HG03196 (cell line): ENCODE data around the gene FHOD3.
A peak's percentile ranks its signal among the peaks of the same experiment; 100 is the strongest.

Experiments used
- ATAC-seq: cut with Tn5 transposase; IDR thresholded peaks from one replicate; pipeline ENCODE4 v1.9.1; 2021; ENCODE audit not compliant: unreplicated experiment

Gene FHOD3

GRCh38 chr18:36610661-36611060, 313.1 kb downstream of the FHOD3 start:
- ATAC-seq, result no peak

GRCh38 chr18:36613069-36613468, 315.6 kb downstream of the FHOD3 start:
- ATAC-seq, result no peak

- no peak for ATAC-seq
Observed at GRCh38 chr18:36613810-36614209, 316.3 kb downstream of the FHOD3 start.

- no peak for ATAC-seq
Observed at GRCh38 chr18:36620788-36621187, 323.3 kb downstream of the FHOD3 start.

- no peak for ATAC-seq
Observed at GRCh38 chr18:36622610-36623009, 325.1 kb downstream of the FHOD3 start.

- no peak for ATAC-seq
Observed at GRCh38 chr18:36623091-36623490, 325.6 kb downstream of the FHOD3 start.

- ATAC-seq, result no peak
Observed at GRCh38 chr18:36623681-36624190, 326.2 kb downstream of the FHOD3 start.

- no peak for ATAC-seq
Observed at GRCh38 chr18:36624451-36625167, 327.1 kb downstream of the FHOD3 start.

- ATAC-seq, result no peak
Observed at GRCh38 chr18:36625386-36625785, 327.9 kb downstream of the FHOD3 start.

- no peak for ATAC-seq
Observed at GRCh38 chr18:36627637-36628036, 330.1 kb downstream of the FHOD3 start.

GRCh38 chr18:36628435-36629137, 331.1 kb downstream of the FHOD3 start:
- ATAC-seq, result no peak

GRCh38 chr18:36629138-36629530, 331.6 kb downstream of the FHOD3 start:
- ATAC-seq, result no peak

GRCh38 chr18:36629836-36630235, 332.3 kb downstream of the FHOD3 start:
- ATAC-seq, result no peak

GRCh38 chr18:36630917-36631316, 333.4 kb downstream of the FHOD3 start:
- no peak for ATAC-seq

- ATAC-seq, result no peak
Observed at GRCh38 chr18:36633961-36634412, 336.5 kb downstream of the FHOD3 start.

- no peak for ATAC-seq
Observed at GRCh38 chr18:36634573-36635216, 337.2 kb downstream of the FHOD3 start.

GRCh38 chr18:36635414-36636096, 338.0 kb downstream of the FHOD3 start:
- ATAC-seq, result peak; percentile 35

- peak; percentile 33 for ATAC-seq
Observed at GRCh38 chr18:36636237-36636817, 338.8 kb downstream of the FHOD3 start.

- ATAC-seq, result peak; percentile 91
Observed at GRCh38 chr18:36638224-36638623, 340.7 kb downstream of the FHOD3 start.

GRCh38 chr18:36640021-36640952, 342.8 kb downstream of the FHOD3 start:
- ATAC-seq, result no peak
